Measurements from ENCODE around the gene SCO2.
A peak's percentile ranks its signal among the peaks of the same experiment; 100 is the strongest.
"Not testable (repeated sequence)": the region's sequence is repeated elsewhere in the genome, so short reads cannot be mapped to it uniquely, and the experiment has no call there.

SCO2 gene

DNA sequence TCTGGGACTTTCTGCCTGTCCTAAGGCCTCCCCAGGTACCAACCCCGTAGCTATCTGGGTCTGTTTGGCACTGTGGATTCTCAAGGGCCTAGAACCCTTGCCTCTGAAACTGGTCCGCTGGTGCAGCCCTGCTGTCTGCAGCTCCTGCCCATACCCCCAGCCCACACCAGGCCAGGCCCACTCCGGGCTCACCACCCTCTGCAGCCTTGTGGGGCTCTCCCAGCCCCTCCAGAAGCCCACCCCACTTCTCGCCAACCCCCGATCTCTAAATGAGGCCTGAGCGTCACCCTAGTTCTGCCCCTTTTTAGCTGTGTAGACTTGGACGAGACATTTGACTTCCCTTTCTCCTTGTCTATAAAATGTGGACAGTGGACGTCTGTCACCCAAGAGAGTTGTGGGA lies 25.0 kb upstream of the SCO2 start:
- no peak for DNase-seq

DNA sequence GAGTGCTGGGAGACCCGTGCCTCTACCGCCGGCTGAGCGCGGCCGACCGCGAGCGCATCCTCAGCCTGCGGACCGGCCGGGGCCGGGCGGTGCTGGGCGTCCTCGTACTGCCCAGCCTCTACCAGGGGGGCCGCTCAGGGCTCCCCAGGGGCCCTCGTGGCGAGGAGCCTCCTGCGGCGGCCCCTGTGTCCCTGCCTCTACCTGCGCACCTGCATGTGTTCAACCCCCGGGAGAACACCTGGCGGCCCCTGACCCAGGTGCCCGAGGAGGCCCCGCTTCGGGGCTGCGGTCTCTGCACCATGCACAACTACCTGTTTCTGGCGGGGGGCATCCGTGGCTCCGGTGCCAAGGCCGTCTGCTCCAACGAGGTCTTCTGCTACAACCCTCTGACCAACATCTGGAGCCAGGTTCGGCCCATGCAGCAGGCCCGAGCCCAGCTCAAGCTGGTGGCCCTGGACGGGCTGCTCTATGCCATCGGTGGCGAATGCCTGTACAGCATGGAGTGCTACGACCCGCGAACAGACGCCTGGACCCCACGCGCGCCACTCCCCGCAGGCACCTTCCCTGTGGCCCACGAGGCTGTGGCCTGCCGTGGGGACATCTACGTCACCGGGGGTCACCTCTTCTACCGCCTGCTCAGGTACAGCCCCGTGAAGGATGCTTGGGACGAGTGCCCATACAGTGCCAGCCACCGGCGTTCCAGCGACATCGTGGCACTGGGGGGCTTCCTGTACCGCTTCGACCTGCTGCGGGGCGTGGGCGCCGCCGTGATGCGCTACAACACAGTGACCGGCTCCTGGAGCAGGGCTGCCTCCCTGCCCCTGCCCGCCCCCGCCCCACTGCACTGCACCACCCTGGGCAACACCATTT lies 23.8 kb upstream of the SCO2 start:
- peak; percentile 62 for DNase-seq

GRCh38 chr22:50548040-50548920 lies 22.9 kb upstream of the SCO2 start:
- no peak for DNase-seq

GRCh38 chr22:50547263-50547985 lies 22.0 kb upstream of the SCO2 start:
- no peak for DNase-seq

DNA sequence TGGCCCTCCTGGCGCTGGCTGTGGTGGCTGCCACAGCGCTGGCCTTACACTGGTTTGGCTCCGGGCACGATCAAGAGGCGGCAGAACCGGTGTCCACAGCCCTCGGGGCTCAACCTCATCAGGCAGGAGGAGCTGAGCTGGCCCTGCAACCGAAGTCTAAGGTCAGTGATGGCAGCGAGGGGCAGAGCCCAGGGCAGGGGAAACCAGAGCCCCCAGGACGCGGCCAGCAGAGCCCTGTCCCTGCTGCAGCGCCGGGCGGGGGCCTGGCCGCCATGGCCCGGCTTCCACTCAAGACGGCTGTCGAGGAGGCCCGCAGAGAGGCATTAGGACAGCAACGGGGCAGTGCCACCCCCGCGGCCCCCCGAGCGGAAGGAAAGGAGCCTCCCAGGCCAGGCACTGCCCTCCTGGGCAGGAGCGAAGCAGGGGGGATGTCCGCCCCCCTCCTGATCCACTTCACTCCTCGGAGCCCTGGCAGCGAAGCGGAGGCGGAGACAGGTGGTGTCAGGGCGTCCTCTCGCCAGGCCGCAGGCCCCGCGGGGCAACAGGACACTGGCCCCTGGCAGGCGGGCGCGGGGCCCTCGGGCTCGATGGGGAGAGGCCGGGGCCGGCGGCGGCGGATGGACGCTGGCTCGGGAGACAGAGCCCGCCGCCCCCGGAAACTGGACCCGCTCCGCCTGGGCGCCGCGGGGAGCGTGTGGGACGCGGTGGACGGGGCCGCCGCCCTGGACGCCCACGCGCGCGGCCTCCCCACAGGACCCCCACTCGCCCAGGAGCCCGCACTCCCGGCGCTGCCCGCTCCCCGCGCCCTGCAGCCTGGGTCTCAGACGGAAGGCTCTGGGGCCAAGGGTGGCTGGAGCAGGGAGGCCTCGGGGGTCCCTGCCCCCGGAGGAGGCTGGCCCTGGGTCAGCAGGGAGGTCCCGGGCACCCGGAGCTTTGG lies 21.2 kb upstream of the SCO2 start:
- DNase-seq = no peak

GRCh38 chr22:50545522-50546325 lies 20.3 kb upstream of the SCO2 start, which contains the start of gene KLHDC7B:
Gene KLHDC7B, plus strand, starts transcription at chr22:50545899. Its CDS starts 345 bp downstream, at chr22:50546244.
- DNase-seq = no peak

GRCh38 chr22:50544746-50545253 lies 19.4 kb upstream of the SCO2 start:
- no peak for DNase-seq

DNA sequence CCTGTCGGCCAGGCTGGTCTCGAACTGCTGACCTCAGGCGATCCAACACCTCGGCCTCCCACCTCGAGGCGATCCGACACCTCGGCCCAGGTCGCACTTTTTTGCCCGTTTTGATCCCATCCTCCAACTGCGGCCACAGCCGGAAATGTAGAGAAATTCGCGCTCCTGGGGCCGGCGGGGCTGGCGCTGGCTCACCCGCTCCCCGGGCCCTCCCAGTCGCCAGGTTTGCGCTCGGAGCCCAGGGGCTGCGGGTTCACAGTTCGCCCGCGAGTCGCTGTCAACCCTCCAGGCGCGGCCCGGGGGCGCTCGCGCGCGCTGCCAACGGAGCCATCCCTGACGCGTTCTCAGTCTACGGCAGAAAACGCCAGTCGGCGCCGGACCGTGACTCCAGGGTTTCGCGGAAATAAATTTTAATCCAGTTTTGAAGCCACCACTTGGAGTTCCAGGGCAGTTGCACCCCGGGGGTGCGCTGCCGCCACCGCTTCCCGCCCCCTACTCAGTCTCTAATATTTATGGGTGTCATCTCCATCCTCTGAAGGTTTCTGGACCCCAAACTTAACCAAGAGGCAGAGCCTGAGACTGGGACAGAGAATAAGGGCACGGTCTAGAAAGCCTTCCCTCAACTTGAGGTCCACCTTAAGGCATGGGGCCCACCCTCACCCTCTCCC lies 18.8 kb upstream of the SCO2 start:
- peak; percentile 67 for DNase-seq

GRCh38 chr22:50542416-50542927 lies 17.1 kb upstream of the SCO2 start:
- no peak for DNase-seq

DNA sequence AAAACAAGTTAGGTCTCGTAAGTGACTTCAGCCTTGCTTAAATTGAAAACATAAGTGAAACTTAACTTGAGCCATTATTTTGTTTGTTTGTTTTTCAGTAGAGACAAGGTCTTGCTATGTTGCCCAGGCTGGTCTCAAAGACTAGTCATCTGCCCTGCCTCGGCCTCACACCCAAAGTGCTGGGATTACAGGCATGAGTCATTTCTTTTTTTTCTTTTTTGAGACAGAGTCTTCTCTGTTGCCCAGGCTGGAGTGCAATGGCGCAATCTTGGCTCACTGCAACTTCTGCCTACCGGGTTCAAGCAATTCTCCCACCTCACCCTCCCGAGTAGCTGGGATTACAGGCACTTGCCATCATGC lies 16.2 kb upstream of the SCO2 start:
- DNase-seq = not testable (repeated sequence)

DNA sequence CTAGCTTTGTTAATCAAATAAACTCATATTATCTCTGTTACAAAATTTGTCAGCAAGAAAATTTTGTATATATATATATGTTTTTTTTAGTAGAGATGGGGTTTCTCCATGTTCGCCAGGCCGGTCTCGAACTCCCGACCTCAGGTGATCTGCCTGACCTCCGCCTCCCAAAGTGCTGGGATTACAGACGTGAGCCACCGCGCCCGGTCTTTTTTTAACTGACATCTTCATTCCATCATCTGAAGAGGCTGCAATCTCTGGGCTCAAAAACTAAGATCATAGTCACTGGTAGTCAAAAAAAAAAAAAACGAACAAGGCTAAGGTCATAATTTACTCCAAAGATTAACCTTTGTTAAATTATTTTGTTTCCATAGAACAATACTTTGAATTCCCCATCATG lies 15.0 kb upstream of the SCO2 start:
- no peak for DNase-seq

- DNase-seq = no peak
Measured at GRCh38 chr22:50537765-50538164, 12.4 kb upstream of the SCO2 start.

- DNase-seq = no peak
Measured at GRCh38 chr22:50536226-50536625, 10.8 kb upstream of the SCO2 start.

- no peak for DNase-seq
Measured at GRCh38 chr22:50535113-50535512, 9.7 kb upstream of the SCO2 start.

- not testable (repeated sequence) for DNase-seq
Measured at GRCh38 chr22:50533856-50534711, 8.7 kb upstream of the SCO2 start.

DNA sequence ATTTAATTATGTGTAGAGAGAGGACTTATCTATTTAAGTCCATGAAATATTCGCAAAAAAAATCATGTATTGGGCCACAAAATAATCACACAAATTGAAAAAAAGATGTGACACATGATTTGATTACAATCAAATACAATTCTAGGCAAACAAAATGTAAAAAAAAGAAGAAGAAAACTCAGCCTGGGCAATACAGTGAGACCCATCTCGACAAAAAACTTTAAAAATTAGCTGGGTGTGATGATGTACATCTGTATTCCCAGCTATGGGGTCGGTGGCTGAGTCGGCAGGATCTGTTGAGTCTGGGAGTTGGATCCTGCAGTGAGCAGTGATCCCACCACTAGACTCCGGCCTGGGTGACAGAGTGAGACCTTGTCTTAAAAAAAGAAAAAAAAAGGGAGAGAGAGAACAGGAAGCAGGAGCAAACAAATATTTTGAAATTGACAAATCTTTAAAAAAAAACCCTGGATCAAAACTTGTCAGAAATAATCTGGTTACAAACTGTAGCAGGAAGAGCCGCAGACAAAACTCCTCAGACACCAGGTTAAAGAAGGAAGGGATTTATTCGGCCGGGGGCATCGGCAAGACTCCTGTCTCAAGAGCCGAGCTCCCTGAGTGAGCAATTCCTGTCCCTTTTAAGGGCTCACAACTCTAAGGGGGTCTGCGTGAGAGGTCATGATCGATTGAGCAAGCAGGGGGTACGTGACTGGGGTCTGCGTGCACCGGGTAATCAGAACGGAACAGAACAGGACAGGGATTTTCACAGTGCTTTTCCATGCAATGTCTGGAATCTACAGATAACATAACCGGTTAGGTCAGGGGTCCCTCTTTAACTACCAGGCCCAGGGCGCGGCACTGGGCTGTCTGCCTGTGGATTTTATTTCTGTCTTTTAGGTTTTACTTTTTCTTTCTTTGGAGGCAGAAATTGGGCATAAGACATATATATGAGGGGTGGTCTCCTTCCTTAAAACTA lies 7.7 kb upstream of the SCO2 start:
- no peak for DNase-seq

- peak; percentile 30 for DNase-seq
Measured at GRCh38 chr22:50531962-50532674, 6.7 kb upstream of the SCO2 start.
